ENCODE data around the gene FAM227A. TPM values are rescaled to one million over a fixed set of nuclear protein-coding genes. Genes with fewer than 3 reads are reported as not detected.

The FAM227A gene
- total RNA-seq, 1 donor from 2014 or later, result 1.0 TPM

DNA sequence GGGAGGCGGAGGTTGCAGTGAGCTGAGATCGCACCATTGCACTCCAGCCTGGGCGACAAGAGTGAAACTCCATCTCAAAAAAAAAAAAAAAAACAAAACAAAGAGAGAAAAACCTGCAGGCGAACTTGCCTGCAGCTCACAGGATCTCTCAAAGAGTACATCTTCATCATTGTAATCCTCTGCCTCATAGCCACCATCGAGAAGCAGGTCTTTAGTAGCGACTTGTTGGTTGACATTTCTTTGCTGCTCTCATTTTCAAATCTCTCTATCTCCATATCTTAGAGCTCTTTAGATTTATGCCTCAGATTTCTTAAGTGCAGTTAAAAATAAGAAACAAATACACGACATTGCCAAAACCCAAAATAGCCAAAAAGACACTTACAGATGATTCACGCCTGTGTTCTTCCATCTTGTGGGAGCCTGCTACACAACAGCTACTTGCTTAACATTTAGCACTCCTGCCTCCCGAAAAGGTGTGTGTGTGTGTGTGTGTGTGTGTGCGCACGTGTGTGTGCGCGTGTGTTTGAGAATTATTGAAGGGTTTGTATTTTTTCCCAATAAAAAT is 14.6 kb downstream of the FAM227A start:
- Histone ChIP-seq H3K4me3 (no peak overlapping the region), H3K27me3 (ENCODE audit: low read depth) (no peaks in the 10 kb centered on the region), H3K9me3 (replicated peaks) (no peaks in the 10 kb centered on the region), H3K4me1 (no peaks in the 10 kb centered on the region), H3K27ac (replicated peaks) (no peak overlapping the region), H3K36me3 (no peaks in the 10 kb centered on the region)
- intact Hi-C loops (cut with micrococcal nuclease), result no loop called here
- no peak for DNase-seq
- TF ChIP-seq, protein P1, sequence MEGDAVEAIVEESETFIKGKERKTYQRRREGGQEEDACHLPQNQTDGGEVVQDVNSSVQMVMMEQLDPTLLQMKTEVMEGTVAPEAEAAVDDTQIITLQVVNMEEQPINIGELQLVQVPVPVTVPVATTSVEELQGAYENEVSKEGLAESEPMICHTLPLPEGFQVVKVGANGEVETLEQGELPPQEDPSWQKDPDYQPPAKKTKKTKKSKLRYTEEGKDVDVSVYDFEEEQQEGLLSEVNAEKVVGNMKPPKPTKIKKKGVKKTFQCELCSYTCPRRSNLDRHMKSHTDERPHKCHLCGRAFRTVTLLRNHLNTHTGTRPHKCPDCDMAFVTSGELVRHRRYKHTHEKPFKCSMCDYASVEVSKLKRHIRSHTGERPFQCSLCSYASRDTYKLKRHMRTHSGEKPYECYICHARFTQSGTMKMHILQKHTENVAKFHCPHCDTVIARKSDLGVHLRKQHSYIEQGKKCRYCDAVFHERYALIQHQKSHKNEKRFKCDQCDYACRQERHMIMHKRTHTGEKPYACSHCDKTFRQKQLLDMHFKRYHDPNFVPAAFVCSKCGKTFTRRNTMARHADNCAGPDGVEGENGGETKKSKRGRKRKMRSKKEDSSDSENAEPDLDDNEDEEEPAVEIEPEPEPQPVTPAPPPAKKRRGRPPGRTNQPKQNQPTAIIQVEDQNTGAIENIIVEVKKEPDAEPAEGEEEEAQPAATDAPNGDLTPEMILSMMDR (IDR thresholded peaks at IDR 0.05; ENCODE audit: borderline replicate concordance), result no peak

DNA sequence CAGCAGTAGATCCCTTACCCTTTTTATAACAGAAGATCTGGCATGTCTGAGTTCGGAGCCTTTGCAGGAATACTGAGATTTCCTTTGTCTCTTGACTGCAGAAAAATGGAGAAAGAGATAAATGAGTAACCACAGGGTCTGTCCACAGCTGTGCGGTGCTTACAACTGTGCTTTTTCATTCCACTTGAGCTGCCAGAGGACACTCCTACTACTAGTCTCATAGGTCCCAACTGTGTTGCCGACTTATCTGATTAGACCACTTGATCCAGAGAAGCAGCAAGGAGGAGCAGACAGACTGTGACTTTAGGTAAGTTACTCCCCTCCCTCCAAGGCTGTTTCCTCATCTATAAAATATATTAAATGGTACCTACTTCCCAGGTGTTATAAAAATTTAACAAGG is 17.5 kb downstream of the FAM227A start:
- H3K36me3 ChIP-seq, result no peaks in the 10 kb centered on the region
- no peaks in the 10 kb centered on the region for H3K27me3 ChIP-seq (ENCODE audit: low read depth)
- H3K9me3 ChIP-seq (replicated peaks), result no peaks in the 10 kb centered on the region
- no peak for DNase-seq
- no peak overlapping the region for H3K27ac ChIP-seq (replicated peaks)
- intact Hi-C loops (cut with micrococcal nuclease), result no loop called here
- no peaks in the 10 kb centered on the region for H3K4me1 ChIP-seq
- H3K4me3 ChIP-seq, result no peak overlapping the region
- TF ChIP-seq, protein P1 (IDR thresholded peaks at IDR 0.05; ENCODE audit: borderline replicate concordance), result no peak

DNA sequence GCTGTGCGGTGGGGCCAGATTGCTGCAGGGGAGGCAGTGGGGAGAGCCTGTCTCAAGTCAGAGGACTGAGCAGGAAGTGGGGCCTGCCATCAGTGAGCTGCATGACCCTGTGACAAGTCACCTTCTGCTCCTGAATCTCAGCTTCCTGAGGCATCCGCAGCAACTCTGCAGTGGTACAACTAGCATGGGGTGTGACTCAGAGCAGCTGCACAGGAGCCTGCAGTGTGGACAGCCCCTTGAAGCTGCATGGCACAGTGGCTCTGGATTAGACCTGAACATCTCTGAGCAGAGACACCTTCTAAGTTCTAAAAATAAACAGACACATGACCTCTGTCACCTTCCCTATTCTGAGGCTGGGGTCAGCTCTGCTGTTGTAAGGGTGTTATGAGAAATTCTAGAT is 18.0 kb downstream of the FAM227A start:
- Histone ChIP-seq H3K4me3 (no peak overlapping the region), H3K4me1 (no peaks in the 10 kb centered on the region), H3K36me3 (no peaks in the 10 kb centered on the region), H3K27me3 (ENCODE audit: low read depth) (no peaks in the 10 kb centered on the region), H3K27ac (replicated peaks) (no peak overlapping the region), H3K9me3 (replicated peaks) (no peaks in the 10 kb centered on the region)
- DNase-seq, result no peak
- TF ChIP-seq, protein P1 (IDR thresholded peaks at IDR 0.05; ENCODE audit: borderline replicate concordance), result no peak
- intact Hi-C loops (cut with micrococcal nuclease), result no loop called here

DNA sequence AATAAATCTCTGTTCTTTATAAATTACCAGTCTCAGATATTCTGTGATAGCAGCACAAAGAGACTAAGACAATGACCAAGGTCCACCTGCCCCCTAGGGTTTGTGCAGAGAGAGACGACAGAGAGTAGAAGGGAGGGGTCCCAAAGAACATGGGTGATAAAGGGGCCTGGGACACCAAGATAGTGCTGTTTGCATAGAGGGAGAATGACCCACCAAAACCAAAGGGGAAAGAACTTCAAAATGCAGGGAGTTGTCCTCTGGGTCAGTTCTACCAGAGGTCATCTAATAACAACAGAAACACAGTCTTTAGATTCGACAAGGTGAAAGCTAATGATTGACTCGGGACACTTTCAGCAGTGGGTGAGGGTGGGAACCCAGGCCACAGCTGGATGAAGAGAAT is 23.7 kb downstream of the FAM227A start:
- Histone ChIP-seq H3K4me3 (no peak overlapping the region), H3K9me3 (replicated peaks) (no peaks in the 10 kb centered on the region), H3K27ac (replicated peaks) (no peak overlapping the region), H3K4me1 (no peaks in the 10 kb centered on the region), H3K36me3 (no peaks in the 10 kb centered on the region), H3K27me3 (ENCODE audit: low read depth) (no peaks in the 10 kb centered on the region)
- intact Hi-C loops (cut with micrococcal nuclease), result no loop called here
- TF ChIP-seq, protein P1 (IDR thresholded peaks at IDR 0.05; ENCODE audit: borderline replicate concordance), result no peak
- no peak for DNase-seq

DNA sequence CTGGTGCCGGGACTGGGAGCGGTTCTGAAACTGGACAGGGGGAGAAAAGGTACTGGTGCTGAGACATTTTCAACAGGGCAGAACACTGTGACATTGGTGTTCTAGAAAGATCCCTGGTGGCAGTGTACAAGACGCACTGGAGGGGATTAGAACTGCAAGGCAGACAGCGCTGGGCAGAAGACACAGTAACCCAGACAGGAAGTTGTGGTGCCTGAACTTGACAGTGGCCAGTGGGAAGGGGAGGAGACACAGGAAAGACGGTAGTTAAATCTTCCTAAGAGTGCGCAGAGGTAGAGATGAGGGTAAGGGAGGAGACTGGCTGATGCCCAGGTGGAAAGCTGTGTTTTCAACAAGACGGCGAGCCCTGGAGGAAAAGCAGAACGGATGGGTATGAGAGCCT is 24.5 kb downstream of the FAM227A start:
- Histone ChIP-seq H3K27me3 (ENCODE audit: low read depth) (no peaks in the 10 kb centered on the region), H3K9me3 (replicated peaks) (no peaks in the 10 kb centered on the region), H3K4me1 (no peaks in the 10 kb centered on the region), H3K36me3 (no peaks in the 10 kb centered on the region), H3K4me3 (no peak overlapping the region), H3K27ac (replicated peaks) (no peak overlapping the region)
- no peak for DNase-seq
- TF ChIP-seq, protein P1 (IDR thresholded peaks at IDR 0.05; ENCODE audit: borderline replicate concordance), result no peak
- intact Hi-C loops (cut with micrococcal nuclease), result no loop called here

Measured in left ventricle myocardium inferior (tissue), 1 donor.